ENCODE results near the gene VPS39.

The VPS39 gene

GRCh38 chr15:42156243-42156922 lies 51.7 kb downstream of the VPS39 start, which contains the start of gene PLA2G4F:
Gene PLA2G4F, minus strand, starts transcription at chr15:42156636. Its CDS starts 87 bp downstream, at chr15:42156549.
- DNase-seq: no peak

DNA sequence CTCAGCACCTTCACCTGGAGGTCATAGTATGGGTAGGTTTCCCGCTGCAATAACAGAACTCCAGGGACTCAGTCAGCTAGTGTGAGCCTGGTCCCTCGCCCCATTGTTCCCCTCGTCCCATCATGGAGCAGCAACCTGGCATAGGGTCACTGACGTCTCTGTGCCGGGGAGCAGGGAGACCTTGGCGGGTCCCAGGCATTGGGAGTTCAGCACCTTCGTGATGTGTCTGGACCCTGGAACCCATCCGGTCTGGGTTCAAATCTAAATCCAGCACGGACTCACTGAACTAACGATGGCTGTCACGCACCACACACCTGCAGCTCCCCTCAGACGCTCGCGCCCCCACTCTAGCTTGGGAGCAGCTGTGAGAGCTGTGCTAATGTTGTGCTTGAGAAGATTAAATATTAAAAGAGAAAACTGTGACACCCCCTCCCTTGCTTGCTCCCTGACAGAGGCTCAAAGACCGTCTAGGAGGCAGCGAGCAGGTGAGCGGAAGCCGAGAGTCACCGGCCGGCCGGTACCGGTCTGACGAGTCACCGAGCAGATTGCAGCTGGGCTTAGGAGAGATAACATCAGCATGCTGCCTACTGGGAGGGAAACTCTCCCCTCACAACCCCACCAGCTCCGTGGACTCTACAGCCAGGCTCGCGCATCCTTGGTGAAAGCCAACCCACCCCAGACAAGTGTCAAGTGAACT lies 52.4 kb downstream of the VPS39 start:
- no peak for DNase-seq

- DNase-seq: no peak
These were observed 53.1 kb downstream of the VPS39 start for GRCh38 chr15:42154956-42155355.

GRCh38 chr15:42154212-42154941 lies 53.7 kb downstream of the VPS39 start:
- DNase-seq: peak; percentile 25

GRCh38 chr15:42153874-42154211 lies 54.3 kb downstream of the VPS39 start:
- no peak for DNase-seq

DNA sequence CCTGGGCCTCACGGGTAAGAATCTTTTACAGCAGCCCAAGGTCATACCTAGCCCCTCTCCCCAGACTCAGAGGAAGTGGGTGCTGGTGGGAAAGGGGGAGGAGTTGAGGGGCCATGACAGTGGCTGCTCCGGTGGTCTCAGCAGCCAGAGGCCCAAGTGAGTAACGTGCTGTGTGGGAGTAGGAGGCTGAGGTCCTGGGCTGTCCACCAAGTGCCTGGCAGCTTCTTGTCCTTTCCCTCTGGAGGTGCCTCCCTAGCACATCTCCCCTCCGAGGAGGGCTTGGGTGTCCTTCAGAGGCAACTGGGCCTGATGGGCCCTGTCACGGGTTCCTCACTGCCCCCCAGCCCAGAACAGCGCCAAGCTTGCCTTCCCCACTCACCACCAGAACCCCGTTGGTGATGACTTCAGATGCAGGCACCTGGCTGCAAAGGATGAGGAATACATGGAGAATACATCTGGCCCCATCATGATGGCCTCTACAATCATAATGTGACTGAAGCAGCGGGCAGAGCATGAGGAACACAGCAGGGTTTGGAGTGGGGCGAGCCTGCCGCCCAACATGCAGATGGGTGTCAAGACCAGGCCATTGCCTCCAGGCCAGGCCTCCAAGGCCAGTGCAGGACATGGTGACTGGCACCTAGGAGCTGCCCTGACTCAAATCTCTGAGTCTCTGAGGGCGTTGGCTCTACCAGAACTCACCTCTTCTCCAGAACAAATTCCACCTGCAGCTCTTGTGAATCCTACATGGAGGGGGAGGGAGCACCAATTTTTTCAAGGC lies 55.0 kb downstream of the VPS39 start:
- DNase-seq: no peak

DNA sequence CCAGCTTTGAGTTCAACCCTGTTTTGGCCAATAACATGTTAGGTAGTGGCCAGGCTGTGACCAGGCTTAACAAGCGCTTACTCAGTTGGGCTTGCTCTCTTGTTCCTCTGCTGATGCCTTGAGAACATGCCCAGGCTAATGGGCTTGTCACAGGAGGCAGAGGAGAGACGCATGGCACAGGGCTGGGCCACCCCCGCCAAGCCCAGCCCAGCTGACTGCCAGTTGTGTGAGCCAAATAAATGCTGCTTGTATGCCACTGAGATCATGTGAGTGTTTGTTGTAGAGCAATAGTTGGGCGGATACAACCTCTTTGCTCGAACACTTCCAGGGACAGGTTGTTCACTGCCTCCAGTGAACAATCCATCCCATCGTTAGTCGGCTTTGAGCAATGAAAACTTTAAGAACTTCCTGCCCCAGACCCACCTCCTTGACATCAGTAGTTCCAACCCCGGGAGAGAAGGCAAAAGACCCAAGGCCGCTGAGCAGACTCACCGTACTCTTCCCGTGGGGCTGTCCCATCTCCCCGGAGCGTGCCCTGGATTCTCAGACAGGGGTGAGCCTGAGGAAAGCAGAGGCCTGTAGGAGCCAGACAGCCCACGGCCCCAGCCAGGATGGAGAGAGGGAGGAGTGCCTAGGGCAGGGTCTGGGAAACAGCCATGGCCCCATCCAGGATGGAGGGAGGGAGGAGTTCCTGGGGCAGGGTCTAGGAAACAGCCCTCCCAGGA lies 55.7 kb downstream of the VPS39 start:
- DNase-seq: no peak

- no peak for DNase-seq
These were observed 56.4 kb downstream of the VPS39 start for GRCh38 chr15:42151736-42152135.

GRCh38 chr15:42151141-42151561 lies 57.0 kb downstream of the VPS39 start:
- DNase-seq: no peak

- peak; percentile 88 for DNase-seq
These were observed 57.7 kb downstream of the VPS39 start for GRCh38 chr15:42150219-42150970.

- DNase-seq: no peak
These were observed 58.4 kb downstream of the VPS39 start for GRCh38 chr15:42149493-42150218.

- DNase-seq: no peak
These were observed 59.2 kb downstream of the VPS39 start for GRCh38 chr15:42148808-42149492.

DNA sequence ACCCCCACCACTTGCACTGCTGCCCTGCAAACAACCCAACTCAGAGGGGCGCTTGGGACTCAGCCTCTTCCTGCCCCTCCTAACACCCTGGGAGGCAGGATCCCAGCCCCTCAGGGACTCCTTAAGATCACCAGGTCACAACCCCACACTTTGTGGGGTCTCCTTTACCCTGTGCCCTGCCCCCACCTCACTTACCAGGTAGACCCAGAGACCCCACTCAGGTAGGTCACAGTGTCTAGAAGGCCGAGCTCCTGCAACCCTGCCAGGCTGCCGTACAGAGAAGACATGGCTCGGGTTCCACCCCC lies 60.7 kb downstream of the VPS39 start:
- DNase-seq: no peak

DNA sequence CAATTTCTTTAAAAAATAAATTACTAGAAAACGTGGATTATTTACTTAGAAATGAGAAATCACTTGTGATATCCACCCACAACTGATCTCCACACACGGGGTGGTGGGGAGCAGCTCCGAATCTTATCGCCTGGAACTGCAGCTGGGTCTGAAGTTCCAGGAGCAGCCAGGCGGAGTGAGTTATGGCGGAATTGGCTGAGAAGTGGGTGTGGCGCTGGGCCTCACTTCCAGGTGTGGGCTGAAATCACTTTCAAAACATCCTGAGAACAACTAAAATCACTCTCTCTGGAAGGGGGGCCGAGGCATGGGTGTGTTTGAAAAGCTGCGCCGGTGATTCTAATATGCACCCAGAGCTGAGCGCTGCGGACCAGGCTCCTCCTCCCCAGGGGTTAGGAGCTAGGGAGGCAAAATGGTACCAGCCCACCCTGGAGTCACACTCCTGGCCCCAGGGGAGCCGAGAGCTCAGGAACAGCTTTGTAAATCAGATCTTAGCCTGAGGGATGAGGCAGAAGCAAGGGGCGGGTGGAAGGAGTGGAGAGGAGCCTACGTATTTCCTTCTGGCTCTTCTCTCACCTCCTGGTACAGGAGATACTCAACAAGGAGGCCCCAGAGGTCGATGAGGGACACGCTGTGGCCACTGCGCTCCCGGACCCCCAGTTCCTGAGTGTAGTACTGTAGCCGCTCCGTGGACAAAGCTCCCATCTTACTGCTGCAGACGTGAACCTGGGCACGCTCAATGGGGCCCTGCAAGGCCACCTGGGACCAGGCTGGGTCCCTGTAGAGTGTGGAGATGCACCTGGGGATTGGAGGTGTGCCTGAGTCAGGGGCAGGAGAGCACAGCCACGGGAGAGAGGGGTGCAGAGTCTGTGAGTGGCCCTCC lies 61.3 kb downstream of the VPS39 start:
- DNase-seq: no peak

DNA sequence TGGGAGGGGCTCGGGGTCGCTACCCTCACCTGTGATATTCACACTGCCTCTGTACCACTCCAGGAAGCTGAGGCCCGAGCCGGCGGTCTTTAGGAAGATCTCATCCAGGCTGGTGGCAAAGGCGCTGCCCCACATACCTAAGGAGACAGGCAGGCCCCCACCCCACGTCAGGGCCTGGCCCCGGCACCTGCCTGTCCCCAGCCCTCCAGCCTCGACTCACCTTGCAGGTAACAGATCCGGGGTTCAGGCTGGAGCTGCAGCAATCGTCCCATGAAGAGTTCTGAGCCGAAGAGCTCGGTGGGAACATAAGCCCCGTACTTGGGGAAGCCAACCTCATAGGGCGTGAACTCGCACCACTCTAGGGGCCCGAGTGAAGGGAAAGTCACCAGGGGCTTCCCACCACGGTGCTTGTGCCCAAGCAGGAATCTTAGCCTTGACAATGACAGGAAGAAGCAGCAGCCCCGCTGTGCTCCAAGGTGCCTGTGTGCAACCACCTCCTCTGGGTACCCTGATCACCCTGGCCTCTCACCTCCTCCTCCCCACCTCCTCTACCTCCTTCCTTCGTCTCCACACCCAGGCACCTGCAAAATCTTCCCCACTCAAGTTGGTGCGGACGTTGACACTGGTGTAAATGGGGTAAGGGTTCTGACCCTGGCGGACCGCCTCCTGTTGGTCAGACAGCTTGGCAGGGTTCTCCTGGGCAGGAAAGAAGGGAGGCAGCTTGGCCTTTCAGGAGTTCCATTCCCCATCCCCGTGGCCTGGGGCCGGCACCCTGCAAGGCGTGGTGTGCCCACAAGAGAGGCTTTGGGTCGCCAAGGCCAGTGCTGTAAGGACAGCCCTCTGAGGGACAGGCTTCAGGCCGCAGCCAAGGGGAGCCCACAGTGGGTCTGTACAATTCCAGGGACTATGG lies 62.3 kb downstream of the VPS39 start:
- DNase-seq: no peak

- DNase-seq: no peak
These were observed 63.2 kb downstream of the VPS39 start for GRCh38 chr15:42144841-42145375.

- DNase-seq: no peak
These were observed 64.1 kb downstream of the VPS39 start for GRCh38 chr15:42143866-42144625.

All from NCI-H2171 treated with DMSO at 0.1 percent for 48 hours (cell line).